H1 (cell line): Measurements from ENCODE around the gene DNAJA3. TPM values are rescaled to one million over a fixed set of nuclear protein-coding genes. Genes with fewer than 3 reads are reported as not detected.

Experiments used
- CTCF ChIA-PET: fragments of 300-600 bp; sonication (Branson Sonifier 250); formaldehyde crosslinking; loops from one replicate; lab custom pipeline; 2021; ENCODE audit not compliant: partially characterized antibody; lab: Charles Lee
- POLR2A ChIA-PET: fragments of 300-600 bp; sonication (Branson Sonifier 250); formaldehyde crosslinking; loops from one replicate; lab custom pipeline; 2021; ENCODE audit warnings: inconsistent platforms; ENCODE audit not compliant: partially characterized antibody; lab: Charles Lee
- DNase-seq, 2 experiments: peaks; one replicate each; pipeline versions ENCODE4 v3.0.0 to v3.0.0-alpha.2; 2010 to 2022; ENCODE audit warnings: low spot score in 2 of 2, low read depth in 1 of 2, mixed read lengths in 1 of 2
- FAIRE-seq: peaks from 2 replicates; lab custom pipeline; 2011; peaks lifted over from hg19 to GRCh38; lab: Jason Lieb, UNC
- H2AFZ ChIP-seq: 2 replicates; pipeline ENCODE4 v1.8.1; 2012; ENCODE audit warnings: low read length, inconsistent platforms
- H2AK5ac ChIP-seq: 2 replicates; pipeline ENCODE4 v1.6.1; 2013; ENCODE audit warnings: low read depth, low read length
- H2BK120ac ChIP-seq: replicated peaks from 2 replicates; pipeline ENCODE3; 2013; ENCODE audit warnings: low read depth, low read length, inconsistent platforms
- H2BK12ac ChIP-seq: 2 replicates; pipeline ENCODE4 v1.6.1; 2013; ENCODE audit warnings: low read depth, low read length
- H2BK15ac ChIP-seq: 2 replicates; pipeline ENCODE4 v1.6.1; 2013; ENCODE audit warnings: low read length
- H2BK20ac ChIP-seq: 2 replicates; pipeline ENCODE4 v1.6.1; 2013; ENCODE audit warnings: low read length
- H2BK5ac ChIP-seq: 2 replicates; pipeline ENCODE4 v1.6.1; 2013; ENCODE audit warnings: low read depth, low read length
- H3K14ac ChIP-seq: 2 replicates; pipeline ENCODE4 v1.6.1; 2013; ENCODE audit warnings: inconsistent platforms; ENCODE audit not compliant: insufficient read length
- H3K18ac ChIP-seq: 2 replicates; pipeline ENCODE4 v1.6.1; 2013; ENCODE audit warnings: low read length; ENCODE audit errors: extremely low read depth
- H3K23ac ChIP-seq: 2 replicates; pipeline ENCODE4 v1.6.1; 2013; ENCODE audit warnings: inconsistent platforms; ENCODE audit not compliant: insufficient read length
- H3K23me2 ChIP-seq: 2 replicates; pipeline ENCODE4 v1.6.1; 2013; ENCODE audit warnings: low read depth, low read length
- H3K27ac ChIP-seq: 2 replicates; pipeline ENCODE4 v1.6.1; 2011; ENCODE audit warnings: low read depth, low read length, inconsistent platforms
- H3K27me3 ChIP-seq, 4 experiments: replicated peaks in 1 of 4; 1 replicate in 1 of 4; 2 replicates in 3 of 4; pipeline versions ENCODE4 v1.6.1 to v1.8.1; 2011 to 2013; ENCODE audit warnings: low read length in 3 of 4, mild to moderate bottlenecking in 3 of 4, inconsistent platforms in 2 of 4, mixed read lengths in 2 of 4, moderate library complexity in 1 of 4; ENCODE audit not compliant: control insufficient read depth in 3 of 4, insufficient read depth in 3 of 4; ENCODE audit errors: extremely low read depth in 1 of 4
- H3K36me3 ChIP-seq, 4 experiments: 2 replicates each; pipeline versions ENCODE4 v1.6.1 to v1.8.1; 2011 to 2013; ENCODE audit warnings: mild to moderate bottlenecking in 4 of 4, low read length in 3 of 4, moderate library complexity in 2 of 4, control low read depth in 1 of 4, inconsistent platforms in 1 of 4; ENCODE audit not compliant: insufficient read depth in 4 of 4, control insufficient read depth in 2 of 4
- H3K4ac ChIP-seq: replicated peaks from 2 replicates; pipeline ENCODE3; 2013; ENCODE audit warnings: low read length, low read depth, mixed read lengths, inconsistent platforms; ENCODE audit not compliant: insufficient read length
- H3K4me1 ChIP-seq, 4 experiments: replicated peaks in 1 of 4; 1 replicate in 1 of 4; 2 replicates in 3 of 4; pipeline versions ENCODE4 v1.6.1 to v1.8.1; 2011 to 2013; ENCODE audit warnings: low read length in 3 of 4, inconsistent platforms in 2 of 4, mixed read lengths in 1 of 4; ENCODE audit not compliant: insufficient read depth in 4 of 4, control insufficient read depth in 3 of 4
- H3K4me2 ChIP-seq, 2 experiments: 2 replicates each; pipeline versions ENCODE4 v1.6.1 to v1.8.1; 2011 to 2013; ENCODE audit warnings: low read depth in 2 of 2, low read length in 2 of 2, control low read depth in 1 of 2, inconsistent platforms in 1 of 2, mild to moderate bottlenecking in 1 of 2; ENCODE audit not compliant: insufficient read depth in 1 of 2
- H3K4me3 ChIP-seq, 4 experiments: fragments of 200-600, 300-600 bp in 1 of 4; sonication (generic), shearing (Covaris generic), sonication (Bioruptor Twin) in 1 of 4; 2 replicates each; pipeline versions ENCODE4 v1.5.1 to v1.8.1; 2011 to 2016; ENCODE audit warnings: low read length in 4 of 4, low read depth in 3 of 4, control low read depth in 2 of 4, inconsistent platforms in 2 of 4, mild to moderate bottlenecking in 2 of 4, mixed read lengths in 1 of 4, moderate library complexity in 1 of 4; ENCODE audit not compliant: insufficient read depth in 2 of 4; ENCODE audit errors: extremely low read depth in 1 of 4
- H3K56ac ChIP-seq: replicated peaks from 2 replicates; pipeline ENCODE3; 2013; ENCODE audit warnings: low read depth, mild to moderate bottlenecking, mixed read lengths, low read length, inconsistent platforms; ENCODE audit not compliant: insufficient read length
- H3K79me1 ChIP-seq: 2 replicates; pipeline ENCODE4 v1.6.1; 2013; ENCODE audit warnings: low read depth, low read length, control low read depth
- H3K79me2 ChIP-seq, 2 experiments: 2 replicates each; pipeline versions ENCODE4 v1.6.1 to v1.8.1; 2012 to 2013; ENCODE audit warnings: low read length in 2 of 2, mild to moderate bottlenecking in 2 of 2, inconsistent platforms in 1 of 2; ENCODE audit not compliant: insufficient read depth in 2 of 2, control insufficient read depth in 1 of 2
- H3K9ac ChIP-seq, 4 experiments: replicated peaks in 1 of 4; 1 replicate in 1 of 4; 2 replicates in 3 of 4; pipeline versions ENCODE4 v1.6.1 to v1.8.1; 2011 to 2013; ENCODE audit warnings: low read depth in 3 of 4, low read length in 3 of 4, control low read depth in 2 of 4, mild to moderate bottlenecking in 2 of 4, moderate library complexity in 2 of 4, inconsistent platforms in 1 of 4; ENCODE audit errors: extremely low read depth in 1 of 4
- H3K9me3 ChIP-seq, 2 experiments: 2 replicates each; pipeline versions ENCODE4 v1.6.1 to v1.8.1; 2012 to 2013; ENCODE audit warnings: mild to moderate bottlenecking in 2 of 2, moderate library complexity in 2 of 2, control low read depth in 1 of 2, inconsistent platforms in 1 of 2, low read depth in 1 of 2, low read length in 1 of 2, mixed read lengths in 1 of 2; ENCODE audit not compliant: insufficient read depth in 2 of 2
- H4K20me1 ChIP-seq, 2 experiments: replicated peaks in 1 of 2; 2 replicates each; pipeline versions ENCODE3 to v1.8.1; 2011 to 2013; ENCODE audit warnings: inconsistent platforms in 2 of 2, low read length in 2 of 2, mild to moderate bottlenecking in 1 of 2; ENCODE audit not compliant: insufficient read depth in 2 of 2, control insufficient read depth in 1 of 2
- H4K5ac ChIP-seq: 2 replicates; pipeline ENCODE4 v1.6.1; 2013; ENCODE audit warnings: low read length, low read depth, mixed read lengths, inconsistent platforms; ENCODE audit not compliant: insufficient read length
- H4K8ac ChIP-seq: 2 replicates; pipeline ENCODE4 v1.8.0; 2013; ENCODE audit warnings: mild to moderate bottlenecking, moderate library complexity, low read length, inconsistent platforms; ENCODE audit not compliant: insufficient read depth; ENCODE audit errors: extremely low read depth
- H4K91ac ChIP-seq: replicated peaks from 2 replicates; pipeline ENCODE3; 2013; ENCODE audit warnings: low read length, mixed read lengths, inconsistent platforms; ENCODE audit not compliant: insufficient read length
- BRCA1 ChIP-seq: IDR thresholded peaks from 2 replicates; pipeline ENCODE4 v1.6.1; 2012; ENCODE audit warnings: low read depth, low read length, improper control_type of control experiment
- CHD1 ChIP-seq: IDR thresholded peaks from 2 replicates; pipeline ENCODE4 v1.6.1; 2012; ENCODE audit warnings: low read depth, low read length, improper control_type of control experiment
- EGR1 ChIP-seq: IDR thresholded peaks from 2 replicates; pipeline ENCODE4 v1.6.1; 2011; ENCODE audit warnings: low read depth, low read length, borderline replicate concordance
- GABPA ChIP-seq: IDR thresholded peaks from 2 replicates; pipeline ENCODE4 v1.6.1; 2011; ENCODE audit warnings: mild to moderate bottlenecking, low read length, moderate library complexity, borderline replicate concordance; ENCODE audit not compliant: insufficient read depth
- GTF2F1 ChIP-seq: IDR thresholded peaks from 2 replicates; pipeline ENCODE4 v1.6.1; 2012; ENCODE audit warnings: low read depth, low read length, improper control_type of control experiment, borderline replicate concordance
- KDM1A ChIP-seq: fragments of 200-600, 300-600 bp; sonication (generic); IDR thresholded peaks from 2 replicates; pipeline ENCODE4 v1.7.1; 2016; ENCODE audit warnings: mild to moderate bottlenecking, low read length, borderline replicate concordance
- NRF1 ChIP-seq: IDR thresholded peaks from 2 replicates; pipeline ENCODE4 v1.6.1; 2011; ENCODE audit warnings: mild to moderate bottlenecking, low read depth, low read length, improper control_type of control experiment
- PHF8 ChIP-seq: fragments of 200-600 bp; sonication (generic); conservative IDR thresholded peaks from 2 replicates; pipeline ENCODE4 v1.7.1; 2012; ENCODE audit warnings: low read depth, mild to moderate bottlenecking, inconsistent platforms, low read length, moderate library complexity
- RAD21 ChIP-seq, 2 experiments: IDR thresholded peaks in 1 of 2; conservative IDR thresholded peaks in 1 of 2; 2 replicates each; pipeline ENCODE4 v1.6.1; 2011; ENCODE audit warnings: low read depth in 2 of 2, low read length in 2 of 2, improper control_type of control experiment in 1 of 2, inconsistent platforms in 1 of 2, mild to moderate bottlenecking in 1 of 2, moderate library complexity in 1 of 2
- RBBP5 ChIP-seq: IDR thresholded peaks from 2 replicates; pipeline ENCODE4 v1.7.1; 2012; ENCODE audit warnings: low read depth, mild to moderate bottlenecking, inconsistent platforms, low read length, moderate library complexity, borderline replicate concordance
- RFX5 ChIP-seq: IDR thresholded peaks from 2 replicates; pipeline ENCODE4 v1.6.1; 2011; ENCODE audit warnings: low read depth, low read length, improper control_type of control experiment, borderline replicate concordance
- SIRT6 ChIP-seq: IDR thresholded peaks from one replicate; pipeline ENCODE4 v1.7.1; 2012; ENCODE audit warnings: low read length, inconsistent platforms
- SUZ12 ChIP-seq: fragments of 200-600 bp; sonication (generic); IDR thresholded peaks from 2 replicates; pipeline ENCODE4 v1.6.1; 2012; ENCODE audit warnings: mild to moderate bottlenecking, inconsistent platforms, low read length, moderate library complexity, mixed read lengths
- TAF1 ChIP-seq: IDR thresholded peaks from 2 replicates; pipeline ENCODE4 v1.6.1; 2011; ENCODE audit warnings: mild to moderate bottlenecking, low read depth, low read length
- TAF7 ChIP-seq: optimal IDR thresholded peaks from 2 replicates; pipeline ENCODE3; 2011; ENCODE audit warnings: low read depth, mild to moderate bottlenecking, inconsistent platforms, low read length, moderate library complexity, borderline replicate concordance
- WGBS, 2 experiments: shearing (Covaris generic) in 1 of 2; methylation state at CpG; one replicate each; pipeline versions ENCODE4 v1.1.6 to v1.1.7; 2013 to 2015; ENCODE audit warnings: low lambda C conversion rate in 2 of 2, mixed read lengths in 2 of 2, inconsistent platforms in 1 of 2, low coverage in 1 of 2, missing lambda C conversion rate in 1 of 2; ENCODE audit not compliant: insufficient replicate concordance in 2 of 2, insufficient coverage in 1 of 2, insufficient read length in 1 of 2; ENCODE audit errors: extremely low coverage in 1 of 2, missing lambda C conversion rate in 1 of 2; 5-methylcytosine and 5-hydroxymethylcytosine counted together
- polyA plus RNA-seq, 7 experiments: library from polyadenylated mRNA; depleted of rRNA in 3 of 7; stranded (reverse) in 5 of 7; unstranded in 2 of 7; fragments of >200 nt in 5 of 7; fragments of 200-250 nt in 2 of 7; gene quantifications; 1 replicate in 5 of 7; 2 replicates in 1 of 7; 4 replicates in 1 of 7; pipeline versions ENCODE4 v1.2.1 to v1.2.3, GENCODE V29; 2011 to 2013; ENCODE audit warnings: missing spikeins in 2 of 7, mixed read lengths in 2 of 7
- total RNA-seq: library from RNA; stranded (reverse); fragmentation: NEBNext Ultra II Directional; extraction: Animal tissue kit (Norgen Biotek cat#: 25700); gene quantifications from 2 replicates; pipeline ENCODE4 v1.2.1, GENCODE V29; 2021

The DNAJA3 gene
- total and polyA plus RNA-seq, 2 of the 8 experiments (the other 6 are each of a cell fraction or from before 2014, with no cell fraction given): 37.3 to 59.1 TPM

DNA sequence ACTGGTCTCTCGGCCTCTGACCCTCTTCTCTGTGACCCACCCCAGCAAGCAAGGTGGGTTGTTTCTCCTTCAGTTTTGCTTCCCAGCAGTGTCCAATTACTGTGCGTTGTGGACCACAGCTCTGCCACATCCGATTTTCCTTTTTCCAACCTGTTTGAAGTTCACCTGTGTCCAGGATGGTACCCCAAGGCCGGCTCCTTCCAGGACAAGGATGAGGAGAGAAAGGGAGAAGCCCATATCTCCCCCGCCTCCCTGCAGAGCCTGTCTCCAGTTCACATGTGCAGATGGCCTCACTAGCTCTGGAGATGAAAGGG lies 35.2 kb downstream of the DNAJA3 start:
- ChIA-PET CTCF (interaction anchor here (1.1 to 1.3 kb wide), 3 partner anchors 17 to 58 kb away, joined by 3 to 5 read pairs (median 3); no protein-coding TSS in a partner anchor), POLR2A (interaction anchor here (0.6 to 21.6 kb wide), 5 partner anchors 9 to 358 kb away, joined by 3 to 257 read pairs (median 29); partner anchors contain the start of genes HMOX2 and NMRAL1)
- Histone ChIP-seq H3K9ac (no peak overlapping the region), H3K23me2 (no peaks in the 10 kb centered on the region), H2BK20ac (no peak overlapping the region), H3K27me3 (no peaks in the 10 kb centered on the region), H3K18ac (no peak overlapping the region), H3K14ac (no peak overlapping the region), H4K20me1 (peaks cover 4 to 16% of the 10 kb centered on the region in 2 experiments), H2BK120ac (no peak overlapping the region), H3K4ac (no peak overlapping the region), H3K23ac (no peak overlapping the region), H3K56ac (no peak overlapping the region), H3K9me3 (no peaks in the 10 kb centered on the region), H2BK15ac (no peak overlapping the region), H3K4me1 (peaks cover 0 to 9% (median 3%) of the 10 kb centered on the region in 4 experiments; a peak in 4 of 7 replicates), H4K91ac (no peak overlapping the region), H2BK5ac (no peak overlapping the region), H3K36me3 (peaks cover 8 to 43% (median 19%) of the 10 kb centered on the region in 4 experiments), H3K4me3 (no peak overlapping the region), H3K4me2 (no peak overlapping the region), H2AK5ac (no peak overlapping the region), H4K5ac (no peak overlapping the region), H3K79me2 (no peaks in the 10 kb centered on the region), H2BK12ac (no peak overlapping the region), H4K8ac (no peak overlapping the region), H3K27ac (no peak overlapping the region), H3K79me1 (no peaks in the 10 kb centered on the region; the same call in 1 of the 2 replicates), H2AFZ (no peak overlapping the region)
- FAIRE-seq (no peak), DNase-seq (no peak)
- WGBS, 2 experiments: 89% methylated on average over 5 of the region's 5 CpGs; no CpG with 5 or more reads in 1 of the 2 experiments
- TF ChIP-seq PHF8 (no peak), GABPA (no peak), SUZ12 (no peak), TAF7 (no peak), BRCA1 (no peak), GTF2F1 (no peak), NRF1 (no peak), RFX5 (no peak), RAD21 (IDR thresholded peaks at IDR 0.05 in 1 of 2, conservative IDR thresholded peaks at IDR 0.05 in 1 of 2; ENCODE audit: low read depth in 2 of 2, low read length in 2 of 2) (no peak), SIRT6 (no peak), TAF1 (no peak), KDM1A (no peak), RBBP5 (no peak), EGR1 (no peak), CHD1 (no peak)
